ENCODE measurements around the gene PGBD5. TPM values are rescaled to one million over a fixed set of nuclear protein-coding genes. Genes with fewer than 3 reads are reported as not detected.

Gene PGBD5
- total RNA-seq, 1 donor from 2014 or later = 14.7 TPM

- DNase-seq (ENCODE audit: low read depth) (no peak), FAIRE-seq (no peak)
- Histone ChIP-seq H3K4me1 (ENCODE audit: insufficient read depth, low read length) (no peaks in the 10 kb centered on the region), H3K4me3 (ENCODE audit: insufficient read depth, low read depth, low read length) (no peak overlapping the region), H3K27ac (ENCODE audit: low read depth, low read length) (no peak overlapping the region), H4K20me1 (ENCODE audit: insufficient read depth, low read length) (peaks cover 15% of the 10 kb centered on the region), H3K27me3 (ENCODE audit: insufficient read depth, low read length) (peaks cover 40% of the 10 kb centered on the region), H3K9ac (ENCODE audit: low read length) (no peak overlapping the region), H3K4me2 (ENCODE audit: low read length) (no peak overlapping the region), H3K9me3 (ENCODE audit: insufficient read depth, low read depth, low read length) (no peaks in the 10 kb centered on the region), H3K79me2 (ENCODE audit: insufficient read depth, low read length) (no peaks in the 10 kb centered on the region), H2AFZ (ENCODE audit: low read depth, low read length) (no peak overlapping the region), H3K36me3 (ENCODE audit: insufficient read depth, low read length) (no peaks in the 10 kb centered on the region)
- no peak overlapping the region for H3K4me3 Mint-ChIP-seq (ENCODE audit: unreplicated experiment)
- H3K4me1 Mint-ChIP-seq (ENCODE audit: low read depth, unreplicated experiment) = peaks cover 18% of the 10 kb centered on the region
- no peaks in the 10 kb centered on the region for H3K36me3 Mint-ChIP-seq (ENCODE audit: low read depth, unreplicated experiment)
- H3K27me3 Mint-ChIP-seq (ENCODE audit: low read depth, unreplicated experiment) = peaks cover 8% of the 10 kb centered on the region
- H3K9me3 Mint-ChIP-seq (ENCODE audit: unreplicated experiment) = no peaks in the 10 kb centered on the region
- no peak overlapping the region for H3K27ac Mint-ChIP-seq (ENCODE audit: unreplicated experiment)
- TF ChIP-seq EZH2 (IDR thresholded peaks at IDR 0.05; ENCODE audit: insufficient read depth, low read length) (no peak), CTCF (IDR thresholded peaks at IDR 0.05; ENCODE audit: insufficient read depth, low read depth, low read length) (no peak)
These were observed 1.8 kb upstream of the PGBD5 start for GRCh38 chr1:230427981-230428380.

- peaks cover 8% of the 10 kb centered on the region for H3K27me3 Mint-ChIP-seq (ENCODE audit: low read depth, unreplicated experiment)
- Histone ChIP-seq H3K4me3 (ENCODE audit: insufficient read depth, low read depth, low read length) (no peak overlapping the region), H2AFZ (ENCODE audit: low read depth, low read length) (no peak overlapping the region), H3K79me2 (ENCODE audit: insufficient read depth, low read length) (no peaks in the 10 kb centered on the region), H4K20me1 (ENCODE audit: insufficient read depth, low read length) (peaks cover 15% of the 10 kb centered on the region), H3K4me1 (ENCODE audit: insufficient read depth, low read length) (no peaks in the 10 kb centered on the region), H3K27ac (ENCODE audit: low read depth, low read length) (no peak overlapping the region), H3K9ac (ENCODE audit: low read length) (no peak overlapping the region), H3K27me3 (ENCODE audit: insufficient read depth, low read length) (peaks cover 47% of the 10 kb centered on the region), H3K36me3 (ENCODE audit: insufficient read depth, low read length) (no peaks in the 10 kb centered on the region), H3K4me2 (ENCODE audit: low read length) (peak overlapping the region; percentile 69), H3K9me3 (ENCODE audit: insufficient read depth, low read depth, low read length) (no peaks in the 10 kb centered on the region)
- H3K36me3 Mint-ChIP-seq (ENCODE audit: low read depth, unreplicated experiment) = no peaks in the 10 kb centered on the region
- no peaks in the 10 kb centered on the region for H3K9me3 Mint-ChIP-seq (ENCODE audit: unreplicated experiment)
- no peak for FAIRE-seq
- no peak overlapping the region for H3K27ac Mint-ChIP-seq (ENCODE audit: unreplicated experiment)
- DNase-seq (ENCODE audit: low read depth) = no peak
- peak overlapping the region; percentile 80 for H3K4me3 Mint-ChIP-seq (ENCODE audit: unreplicated experiment)
- peaks cover 25% of the 10 kb centered on the region for H3K4me1 Mint-ChIP-seq (ENCODE audit: low read depth, unreplicated experiment)
- no peak for TF ChIP-seq EZH2 (IDR thresholded peaks at IDR 0.05; ENCODE audit: insufficient read depth, low read length)
- TF ChIP-seq CTCF (IDR thresholded peaks at IDR 0.05; ENCODE audit: insufficient read depth, low read depth, low read length) = no peak
These were observed 1.2 kb upstream of the PGBD5 start for GRCh38 chr1:230427094-230427876.

Measured in astrocyte (in vitro differentiated cells and primary cell).